ENCODE measurements around the gene CRNN. TPM values are rescaled to one million over a fixed set of nuclear protein-coding genes. Genes with fewer than 3 reads are reported as not detected.

The CRNN gene
- total and polyA plus RNA-seq, 10 of the 15 experiments (the other 5 are each of a cell fraction or from before 2014, with no cell fraction given) = not detected

DNA sequence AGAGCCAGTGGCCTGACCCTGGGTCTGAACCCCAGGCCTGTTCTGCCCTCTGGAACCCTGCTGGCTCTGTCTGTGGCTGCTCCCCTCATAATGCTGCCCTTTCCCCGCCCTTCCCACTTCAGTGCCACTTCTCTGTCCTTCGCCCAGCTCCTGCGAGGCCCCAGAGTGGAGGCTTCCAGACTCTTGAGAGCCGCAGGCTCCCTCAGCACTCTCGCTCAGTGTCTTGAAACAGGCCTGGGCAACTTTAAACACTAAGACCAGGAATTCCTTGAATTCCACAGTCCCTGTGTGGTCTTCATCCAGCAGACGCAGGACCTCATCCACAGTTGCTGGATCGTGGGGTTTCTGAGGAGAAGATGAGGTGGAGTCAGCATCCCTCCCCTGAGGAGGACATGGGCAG lies 3.5 kb downstream of the CRNN start:
- Histone ChIP-seq H3K4me1 (ENCODE audit: control insufficient read depth, insufficient read depth, low read length) (no peaks in the 10 kb centered on the region), H3K27me3 (replicated peaks in 1 of 2; ENCODE audit: control insufficient read depth in 2 of 2, insufficient read depth in 2 of 2, low read length in 1 of 2) (no peaks in the 10 kb centered on the region; a peak in 1 of 4 replicates), H4K20me1 (ENCODE audit: control insufficient read depth, insufficient read depth) (no peaks in the 10 kb centered on the region), H3K9me3 (replicated peaks; ENCODE audit: control insufficient read depth, insufficient read depth, low read length) (no peaks in the 10 kb centered on the region), H2AFZ (ENCODE audit: control insufficient read depth, low read depth, low read length) (no peak overlapping the region), H3K4me3 (no peak overlapping the region), H3K27ac (ENCODE audit: control insufficient read depth, insufficient read depth) (no peak overlapping the region), H3K9ac (ENCODE audit: control insufficient read depth, insufficient read depth, low read length) (no peak overlapping the region), H3K36me3 (ENCODE audit: control insufficient read depth in 2 of 2, insufficient read depth in 2 of 2, low read length in 1 of 2) (no peaks in the 10 kb centered on the region), H3K79me2 (ENCODE audit: control insufficient read depth, insufficient read depth, low read length) (no peaks in the 10 kb centered on the region), H3K4me2 (ENCODE audit: control insufficient read depth, insufficient read depth) (no peak overlapping the region)
- ChIA-PET CTCF (no interaction called here), POLR2A (no interaction called here), SMC1A (ENCODE audit: uncharacterized antibody, unreplicated experiment) (no interaction called here), RAD21 (ENCODE audit: unreplicated experiment) (no interaction called here)
- TF ChIP-seq, protein P1, sequence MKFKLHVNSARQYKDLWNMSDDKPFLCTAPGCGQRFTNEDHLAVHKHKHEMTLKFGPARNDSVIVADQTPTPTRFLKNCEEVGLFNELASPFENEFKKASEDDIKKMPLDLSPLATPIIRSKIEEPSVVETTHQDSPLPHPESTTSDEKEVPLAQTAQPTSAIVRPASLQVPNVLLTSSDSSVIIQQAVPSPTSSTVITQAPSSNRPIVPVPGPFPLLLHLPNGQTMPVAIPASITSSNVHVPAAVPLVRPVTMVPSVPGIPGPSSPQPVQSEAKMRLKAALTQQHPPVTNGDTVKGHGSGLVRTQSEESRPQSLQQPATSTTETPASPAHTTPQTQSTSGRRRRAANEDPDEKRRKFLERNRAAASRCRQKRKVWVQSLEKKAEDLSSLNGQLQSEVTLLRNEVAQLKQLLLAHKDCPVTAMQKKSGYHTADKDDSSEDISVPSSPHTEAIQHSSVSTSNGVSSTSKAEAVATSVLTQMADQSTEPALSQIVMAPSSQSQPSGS (IDR thresholded peaks at IDR 0.05; ENCODE audit: low read length) = no peak
- TF ChIP-seq SMARCA5 (IDR thresholded peaks at IDR 0.05) (no peak), ZZZ3 (IDR thresholded peaks at IDR 0.05; ENCODE audit: control insufficient read depth, insufficient read length, low read depth) (no peak), TCF3 (IDR thresholded peaks at IDR 0.05; ENCODE audit: borderline replicate concordance, insufficient read depth, low read depth, low read length) (no peak), WRNIP1 (IDR thresholded peaks at IDR 0.05; ENCODE audit: borderline replicate concordance, low read depth, low read length) (no peak), MEF2A (IDR thresholded peaks at IDR 0.05; ENCODE audit: insufficient read depth, low read depth, low read length) (no peak), BACH1 (IDR thresholded peaks at IDR 0.05; ENCODE audit: borderline replicate concordance) (no peak), ZSCAN29 (IDR thresholded peaks at IDR 0.05) (no peak), RBBP5 (conservative IDR thresholded peaks at IDR 0.05) (no peak), HCFC1 (IDR thresholded peaks at IDR 0.05; ENCODE audit: low read length) (no peak)
- TF ChIP-seq, protein P2, sequence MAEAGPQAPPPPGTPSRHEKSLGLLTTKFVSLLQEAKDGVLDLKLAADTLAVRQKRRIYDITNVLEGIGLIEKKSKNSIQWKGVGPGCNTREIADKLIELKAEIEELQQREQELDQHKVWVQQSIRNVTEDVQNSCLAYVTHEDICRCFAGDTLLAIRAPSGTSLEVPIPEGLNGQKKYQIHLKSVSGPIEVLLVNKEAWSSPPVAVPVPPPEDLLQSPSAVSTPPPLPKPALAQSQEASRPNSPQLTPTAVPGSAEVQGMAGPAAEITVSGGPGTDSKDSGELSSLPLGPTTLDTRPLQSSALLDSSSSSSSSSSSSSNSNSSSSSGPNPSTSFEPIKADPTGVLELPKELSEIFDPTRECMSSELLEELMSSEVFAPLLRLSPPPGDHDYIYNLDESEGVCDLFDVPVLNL (IDR thresholded peaks at IDR 0.05; ENCODE audit: low read depth, low read length) = no peak
- TF ChIP-seq, protein P3, sequence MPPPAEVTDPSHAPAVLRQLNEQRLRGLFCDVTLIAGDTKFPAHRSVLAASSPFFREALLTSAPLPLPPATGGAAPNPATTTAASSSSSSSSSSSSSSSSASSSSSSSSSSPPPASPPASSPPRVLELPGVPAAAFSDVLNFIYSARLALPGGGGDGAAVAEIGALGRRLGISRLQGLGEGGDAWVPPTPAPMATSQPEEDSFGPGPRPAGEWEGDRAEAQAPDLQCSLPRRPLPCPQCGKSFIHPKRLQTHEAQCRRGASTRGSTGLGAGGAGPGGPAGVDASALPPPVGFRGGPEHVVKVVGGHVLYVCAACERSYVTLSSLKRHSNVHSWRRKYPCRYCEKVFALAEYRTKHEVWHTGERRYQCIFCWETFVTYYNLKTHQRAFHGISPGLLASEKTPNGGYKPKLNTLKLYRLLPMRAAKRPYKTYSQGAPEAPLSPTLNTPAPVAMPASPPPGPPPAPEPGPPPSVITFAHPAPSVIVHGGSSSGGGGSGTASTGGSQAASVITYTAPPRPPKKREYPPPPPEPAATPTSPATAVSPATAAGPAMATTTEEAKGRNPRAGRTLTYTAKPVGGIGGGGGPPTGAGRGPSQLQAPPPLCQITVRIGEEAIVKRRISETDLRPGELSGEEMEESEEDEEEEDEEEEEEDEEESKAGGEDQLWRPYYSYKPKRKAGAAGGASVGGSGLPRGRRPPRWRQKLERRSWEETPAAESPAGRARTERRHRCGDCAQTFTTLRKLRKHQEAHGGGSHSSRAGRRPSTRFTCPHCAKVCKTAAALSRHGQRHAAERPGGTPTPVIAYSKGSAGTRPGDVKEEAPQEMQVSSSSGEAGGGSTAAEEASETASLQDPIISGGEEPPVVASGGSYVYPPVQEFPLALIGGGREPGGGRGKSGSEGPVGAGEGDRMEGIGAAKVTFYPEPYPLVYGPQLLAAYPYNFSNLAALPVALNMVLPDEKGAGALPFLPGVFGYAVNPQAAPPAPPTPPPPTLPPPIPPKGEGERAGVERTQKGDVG (CRISPR knock-in tag; IDR thresholded peaks at IDR 0.05) = no peak
- TF ChIP-seq, protein P4, sequence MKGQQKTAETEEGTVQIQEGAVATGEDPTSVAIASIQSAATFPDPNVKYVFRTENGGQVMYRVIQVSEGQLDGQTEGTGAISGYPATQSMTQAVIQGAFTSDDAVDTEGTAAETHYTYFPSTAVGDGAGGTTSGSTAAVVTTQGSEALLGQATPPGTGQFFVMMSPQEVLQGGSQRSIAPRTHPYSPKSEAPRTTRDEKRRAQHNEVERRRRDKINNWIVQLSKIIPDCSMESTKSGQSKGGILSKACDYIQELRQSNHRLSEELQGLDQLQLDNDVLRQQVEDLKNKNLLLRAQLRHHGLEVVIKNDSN (IDR thresholded peaks at IDR 0.05; ENCODE audit: borderline replicate concordance, extremely low read length, insufficient read depth, low read depth, low read length) = no peak
- FAIRE-seq (no peak), DNase-seq (ENCODE audit: low read depth, low spot score) (no peak), ATAC-seq (no peak)
- intact Hi-C loops (cut with micrococcal nuclease; ENCODE audit: unreplicated experiment) = no loop called here
- no TSS peak for BruUV-seq (replicated peaks)
- 35% methylated on average over 7 of the region's 7 CpGs for WGBS (ENCODE audit: insufficient coverage, insufficient replicate concordance, low lambda C conversion rate, missing lambda C conversion rate)
- in situ Hi-C loops (cut with MboI) = no loop called here

Data from GM12878 (cell line).